ENCODE results near the gene MYBPH.

MYBPH gene

DNA sequence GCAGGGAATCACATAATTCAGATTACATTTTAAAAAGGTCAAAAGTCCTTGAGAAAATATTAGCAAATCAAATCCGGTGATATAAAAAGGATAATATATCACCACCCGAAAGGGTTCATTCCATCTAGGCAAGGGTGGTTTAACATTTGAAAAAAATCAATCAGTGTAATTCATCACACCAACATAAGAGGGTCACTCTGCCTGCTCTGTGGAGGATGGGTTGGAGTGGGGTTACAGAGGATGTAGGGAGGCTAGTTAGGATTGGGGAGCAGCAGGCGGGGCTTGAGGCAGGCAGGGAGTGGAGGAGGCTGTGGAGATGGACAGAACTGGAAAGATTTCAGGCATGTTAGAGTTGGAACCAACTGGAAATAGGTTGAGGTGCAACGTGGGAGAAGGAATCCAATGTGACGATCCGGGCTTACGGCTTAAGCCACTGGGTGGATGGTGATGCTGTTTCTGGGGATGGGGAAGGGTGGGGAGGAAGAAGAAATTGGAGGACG lies 35.6 kb downstream of the MYBPH start:
- Histone ChIP-seq H3K36me3 (ENCODE audit: control insufficient read depth, insufficient read depth, low read length) (no peaks in the 10 kb centered on the region), H3K9me3 (ENCODE audit: control insufficient read depth, insufficient read depth, low read length) (no peaks in the 10 kb centered on the region), H3K4me1 (ENCODE audit: control insufficient read depth, insufficient read depth, low read length) (no peaks in the 10 kb centered on the region), H3K27me3 (ENCODE audit: control insufficient read depth, insufficient read depth, low read length) (no peaks in the 10 kb centered on the region), H3K4me3 (ENCODE audit: low read depth, low read length) (no peak overlapping the region), H3K9ac (ENCODE audit: low read depth, low read length) (no peak overlapping the region)

DNA sequence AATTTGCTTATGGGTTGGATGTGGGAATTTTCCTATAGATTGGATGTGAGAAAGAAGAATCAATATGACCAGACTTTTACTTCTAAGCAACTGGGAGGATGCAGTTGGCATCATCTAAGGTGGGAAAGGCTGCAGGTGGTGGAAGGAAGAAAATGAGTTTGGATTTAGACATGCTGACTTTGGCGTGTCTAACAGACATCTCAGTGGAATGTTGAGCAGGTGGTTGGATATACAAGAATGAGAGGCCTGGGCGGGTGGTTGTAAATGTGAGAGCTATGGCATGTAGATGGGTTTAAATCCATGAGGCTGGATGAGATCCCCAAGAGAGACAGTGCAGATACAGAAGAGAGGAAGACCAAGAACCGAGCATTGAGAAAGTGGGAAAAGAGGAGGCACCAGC lies 37.6 kb downstream of the MYBPH start:
- H3K4me1 ChIP-seq (ENCODE audit: control insufficient read depth, insufficient read depth, low read length): peaks cover 7% of the 10 kb centered on the region
- no peak overlapping the region for H3K4me3 ChIP-seq (ENCODE audit: low read depth, low read length)
- H3K27me3 ChIP-seq (ENCODE audit: control insufficient read depth, insufficient read depth, low read length): no peaks in the 10 kb centered on the region
- no peaks in the 10 kb centered on the region for H3K36me3 ChIP-seq (ENCODE audit: control insufficient read depth, insufficient read depth, low read length)
- no peak overlapping the region for H3K9ac ChIP-seq (ENCODE audit: low read depth, low read length)
- no peaks in the 10 kb centered on the region for H3K9me3 ChIP-seq (ENCODE audit: control insufficient read depth, insufficient read depth, low read length)

DNA sequence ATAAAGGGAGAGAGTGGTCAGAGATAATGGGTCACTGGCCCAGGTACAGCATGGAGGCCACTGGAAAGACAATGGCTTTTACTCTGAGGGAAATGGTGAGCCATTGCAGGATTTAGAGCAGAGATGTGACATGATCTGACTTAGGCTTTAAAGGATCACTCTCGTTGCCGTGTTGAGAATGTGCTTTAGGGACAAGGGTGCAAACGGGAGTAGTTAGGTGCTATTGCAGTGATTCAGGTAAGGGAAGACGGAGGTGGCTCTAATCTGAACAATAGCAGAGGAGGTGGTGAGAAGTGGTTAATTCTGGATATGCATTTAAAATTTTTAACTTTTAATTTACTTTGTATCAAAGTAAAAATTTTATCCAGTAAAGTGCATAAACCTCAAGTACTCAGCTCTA lies 38.3 kb downstream of the MYBPH start:
- Histone ChIP-seq H3K4me1 (ENCODE audit: control insufficient read depth, insufficient read depth, low read length) (peaks cover 7% of the 10 kb centered on the region), H3K9me3 (ENCODE audit: control insufficient read depth, insufficient read depth, low read length) (no peaks in the 10 kb centered on the region), H3K27me3 (ENCODE audit: control insufficient read depth, insufficient read depth, low read length) (no peaks in the 10 kb centered on the region)

DNA sequence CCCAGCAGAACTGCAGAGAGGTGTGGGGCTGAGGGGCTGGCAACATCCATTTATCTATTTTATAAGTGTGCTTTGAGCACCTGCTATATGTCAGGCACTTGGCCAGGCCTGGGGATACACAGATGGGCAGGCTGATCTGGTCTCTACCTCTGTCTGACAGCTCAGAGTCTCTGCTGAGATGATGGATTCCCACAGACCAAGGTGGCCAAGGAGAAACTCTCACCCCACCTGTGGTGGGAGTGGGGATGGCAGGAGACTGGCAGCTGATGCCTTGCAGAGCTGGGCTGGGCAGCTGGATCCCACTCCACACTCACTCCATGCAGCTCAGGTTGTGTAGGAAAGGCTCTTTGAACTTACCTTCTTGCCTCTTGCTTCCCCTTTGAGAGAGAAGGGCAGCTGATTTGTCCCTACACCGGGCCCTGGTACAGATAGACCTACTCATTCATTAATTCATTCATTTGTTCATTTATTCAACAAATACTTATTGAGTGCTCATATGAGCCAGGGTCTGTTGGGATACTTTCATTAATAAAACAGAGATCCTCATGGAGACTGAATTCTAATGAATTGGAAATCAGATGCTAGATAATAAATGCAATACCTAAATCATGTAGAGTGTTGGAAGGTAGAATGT lies 39.1 kb downstream of the MYBPH start:
- Histone ChIP-seq H3K9ac (ENCODE audit: low read depth, low read length) (no peak overlapping the region), H3K9me3 (ENCODE audit: control insufficient read depth, insufficient read depth, low read length) (no peaks in the 10 kb centered on the region), H3K4me1 (ENCODE audit: control insufficient read depth, insufficient read depth, low read length) (peaks cover 7% of the 10 kb centered on the region), H3K4me3 (ENCODE audit: low read depth, low read length) (no peak overlapping the region), H3K36me3 (ENCODE audit: control insufficient read depth, insufficient read depth, low read length) (no peaks in the 10 kb centered on the region), H3K27me3 (ENCODE audit: control insufficient read depth, insufficient read depth, low read length) (no peaks in the 10 kb centered on the region)

More for the DNA sequence above, 38.3 kb downstream of the MYBPH start:
- no peak overlapping the region for H3K9ac ChIP-seq (ENCODE audit: low read depth, low read length)
- H3K36me3 ChIP-seq (ENCODE audit: control insufficient read depth, insufficient read depth, low read length): no peaks in the 10 kb centered on the region
- H3K4me3 ChIP-seq (ENCODE audit: low read depth, low read length): no peak overlapping the region

DNA sequence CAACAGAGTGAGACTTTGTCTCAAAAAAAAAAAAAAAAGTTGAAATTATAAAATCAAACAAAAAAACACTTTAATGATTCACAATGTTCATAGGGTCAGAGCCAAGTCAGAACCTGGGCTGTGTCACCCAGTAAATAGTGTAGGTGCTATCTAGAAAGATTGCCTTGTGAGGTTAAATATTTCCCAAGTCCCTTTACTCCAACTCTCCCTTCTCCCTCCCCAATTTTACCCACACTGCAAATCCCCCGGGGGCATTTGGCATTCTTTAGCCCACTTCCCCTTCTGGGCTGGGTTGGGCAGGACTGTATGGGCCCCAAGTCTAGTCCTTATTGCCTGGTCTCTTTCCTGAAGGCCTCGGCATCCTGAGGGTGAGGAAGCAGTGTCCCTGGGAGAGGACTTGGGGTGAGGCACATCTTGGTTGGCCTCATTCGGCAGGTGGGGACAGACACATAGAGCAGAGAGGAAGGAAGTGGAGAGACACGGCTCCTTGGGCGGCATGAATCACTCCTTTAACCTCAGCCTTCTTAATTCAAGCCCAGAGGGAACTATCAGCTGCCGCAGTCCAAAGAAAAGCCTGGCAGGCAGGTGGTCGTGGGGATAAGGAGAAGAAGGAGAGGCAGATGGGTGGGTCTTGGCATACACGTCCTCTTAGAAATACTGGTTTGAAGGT lies 39.9 kb downstream of the MYBPH start:
- peaks cover 7% of the 10 kb centered on the region for H3K4me1 ChIP-seq (ENCODE audit: control insufficient read depth, insufficient read depth, low read length)
- H3K9ac ChIP-seq (ENCODE audit: low read depth, low read length): no peak overlapping the region

DNA sequence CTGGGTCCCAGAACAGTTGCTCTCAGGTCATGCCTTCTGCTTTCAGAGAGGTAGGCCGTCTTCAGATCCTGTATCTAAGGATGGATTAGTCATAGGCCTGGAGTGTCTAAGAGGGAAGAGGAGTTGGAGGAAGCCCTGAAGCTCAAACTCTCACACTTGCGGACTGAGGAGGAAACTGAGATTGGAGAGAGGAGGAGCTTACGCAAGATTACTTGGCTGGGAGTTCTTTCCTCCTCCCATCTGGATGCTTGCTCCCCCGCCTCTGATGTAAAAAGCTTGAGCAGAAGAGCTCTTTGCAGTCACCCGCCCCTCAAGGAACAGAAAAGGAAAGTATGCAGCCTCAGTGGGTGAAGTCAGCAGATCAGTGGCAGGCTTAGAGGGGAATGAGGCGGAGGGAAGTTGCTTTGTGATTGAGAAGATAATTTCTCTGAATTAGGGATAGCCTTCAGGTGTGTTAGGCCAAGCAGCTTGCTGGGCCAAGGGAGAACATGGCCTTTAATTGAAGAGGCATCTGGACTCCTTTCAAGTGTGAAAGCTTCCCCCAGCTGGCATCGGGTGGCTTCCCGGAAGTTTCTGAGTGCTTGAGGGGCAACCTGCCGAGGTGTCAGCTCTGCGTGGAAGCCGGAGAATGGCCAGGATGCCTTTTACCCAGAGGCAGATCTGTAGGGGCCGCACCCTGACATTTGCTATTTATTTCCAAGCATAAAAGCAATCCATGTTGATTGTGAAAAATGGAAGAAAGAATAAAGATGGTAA lies 41.5 kb downstream of the MYBPH start:
- Histone ChIP-seq H3K9ac (ENCODE audit: low read depth, low read length) (no peak overlapping the region), H3K36me3 (ENCODE audit: control insufficient read depth, insufficient read depth, low read length) (no peaks in the 10 kb centered on the region), H3K27me3 (ENCODE audit: control insufficient read depth, insufficient read depth, low read length) (peaks cover 7% of the 10 kb centered on the region), H3K4me1 (ENCODE audit: control insufficient read depth, insufficient read depth, low read length) (peaks cover 7% of the 10 kb centered on the region), H3K9me3 (ENCODE audit: control insufficient read depth, insufficient read depth, low read length) (no peaks in the 10 kb centered on the region), H3K4me3 (ENCODE audit: low read depth, low read length) (no peak overlapping the region)

More for the DNA sequence above, 39.9 kb downstream of the MYBPH start:
- Histone ChIP-seq H3K4me3 (ENCODE audit: low read depth, low read length) (no peak overlapping the region), H3K9me3 (ENCODE audit: control insufficient read depth, insufficient read depth, low read length) (no peaks in the 10 kb centered on the region), H3K27me3 (ENCODE audit: control insufficient read depth, insufficient read depth, low read length) (no peaks in the 10 kb centered on the region), H3K36me3 (ENCODE audit: control insufficient read depth, insufficient read depth, low read length) (no peaks in the 10 kb centered on the region)

- Histone ChIP-seq H3K36me3 (ENCODE audit: control insufficient read depth, insufficient read depth, low read length) (no peaks in the 10 kb centered on the region), H3K4me1 (ENCODE audit: control insufficient read depth, insufficient read depth, low read length) (peaks cover 14% of the 10 kb centered on the region), H3K27me3 (ENCODE audit: control insufficient read depth, insufficient read depth, low read length) (peaks cover 31% of the 10 kb centered on the region), H3K9me3 (ENCODE audit: control insufficient read depth, insufficient read depth, low read length) (no peaks in the 10 kb centered on the region), H3K9ac (ENCODE audit: low read depth, low read length) (no peak overlapping the region), H3K4me3 (ENCODE audit: low read depth, low read length) (no peak overlapping the region)
These were observed 44.0 kb downstream of the MYBPH start for GRCh38 chr1:203131548-203132200.

GRCh38 chr1:203130358-203130985 lies 45.2 kb downstream of the MYBPH start:
- Histone ChIP-seq H3K4me1 (ENCODE audit: control insufficient read depth, insufficient read depth, low read length) (peaks cover 20% of the 10 kb centered on the region), H3K27me3 (ENCODE audit: control insufficient read depth, insufficient read depth, low read length) (peaks cover 36% of the 10 kb centered on the region), H3K36me3 (ENCODE audit: control insufficient read depth, insufficient read depth, low read length) (no peaks in the 10 kb centered on the region), H3K4me3 (ENCODE audit: low read depth, low read length) (no peak overlapping the region), H3K9ac (ENCODE audit: low read depth, low read length) (no peak overlapping the region), H3K9me3 (ENCODE audit: control insufficient read depth, insufficient read depth, low read length) (no peaks in the 10 kb centered on the region)

- H3K9ac ChIP-seq (ENCODE audit: low read depth, low read length): no peak overlapping the region
- no peaks in the 10 kb centered on the region for H3K36me3 ChIP-seq (ENCODE audit: control insufficient read depth, insufficient read depth, low read length)
- H3K4me3 ChIP-seq (ENCODE audit: low read depth, low read length): no peak overlapping the region
- H3K4me1 ChIP-seq (ENCODE audit: control insufficient read depth, insufficient read depth, low read length): peaks cover 20% of the 10 kb centered on the region
- H3K27me3 ChIP-seq (ENCODE audit: control insufficient read depth, insufficient read depth, low read length): peaks cover 44% of the 10 kb centered on the region
- H3K9me3 ChIP-seq (ENCODE audit: control insufficient read depth, insufficient read depth, low read length): no peaks in the 10 kb centered on the region
These were observed 46.0 kb downstream of the MYBPH start for GRCh38 chr1:203129501-203130231.

DNA sequence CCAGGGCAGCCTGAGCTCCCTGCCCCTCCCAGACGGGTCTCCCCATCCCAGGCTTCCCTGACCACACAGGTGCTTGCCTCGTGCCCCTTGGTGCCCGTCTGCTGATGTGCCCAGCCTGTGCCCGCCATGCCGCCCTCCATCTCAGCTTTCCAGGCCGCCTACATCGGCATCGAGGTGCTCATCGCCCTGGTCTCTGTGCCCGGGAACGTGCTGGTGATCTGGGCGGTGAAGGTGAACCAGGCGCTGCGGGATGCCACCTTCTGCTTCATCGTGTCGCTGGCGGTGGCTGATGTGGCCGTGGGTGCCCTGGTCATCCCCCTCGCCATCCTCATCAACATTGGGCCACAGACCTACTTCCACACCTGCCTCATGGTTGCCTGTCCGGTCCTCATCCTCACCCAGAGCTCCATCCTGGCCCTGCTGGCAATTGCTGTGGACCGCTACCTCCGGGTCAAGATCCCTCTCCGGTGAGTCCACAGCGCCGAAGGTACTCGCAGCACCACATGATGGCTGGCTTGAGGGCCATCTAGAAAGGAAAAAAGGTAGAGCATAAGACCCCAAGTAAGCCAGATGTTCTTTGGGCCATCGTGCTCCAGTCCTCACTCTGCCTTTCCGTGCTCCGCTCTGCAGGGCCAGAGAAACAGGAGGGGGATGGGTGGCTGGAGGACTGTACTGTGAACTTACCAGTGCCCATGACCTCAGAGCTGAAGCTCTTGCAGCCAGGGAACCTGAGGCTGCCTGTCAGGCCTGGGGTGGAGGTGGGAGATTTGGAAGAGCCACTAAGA lies 46.7 kb downstream of the MYBPH start:
- Histone ChIP-seq H3K4me3 (ENCODE audit: low read depth, low read length) (peak overlapping the region; percentile 82), H3K36me3 (ENCODE audit: control insufficient read depth, insufficient read depth, low read length) (no peaks in the 10 kb centered on the region), H3K4me1 (ENCODE audit: control insufficient read depth, insufficient read depth, low read length) (peaks cover 21% of the 10 kb centered on the region), H3K9ac (ENCODE audit: low read depth, low read length) (no peak overlapping the region), H3K9me3 (ENCODE audit: control insufficient read depth, insufficient read depth, low read length) (no peaks in the 10 kb centered on the region), H3K27me3 (ENCODE audit: control insufficient read depth, insufficient read depth, low read length) (peaks cover 51% of the 10 kb centered on the region)

Data from iPS-15b (cell line).